Smooth muscle cell of the coronary artery (primary cell): ENCODE data around the gene MED28. TPM values are rescaled to one million over a fixed set of nuclear protein-coding genes. Genes with fewer than 3 reads are reported as not detected.

ENCODE experiments used
- total RNA-seq: library from RNA; depleted of rRNA; stranded (reverse); fragments of >200 nt; gene quantifications from 2 replicates; pipeline ENCODE4 v1.2.3, GENCODE V29; 2014; ENCODE audit warnings: low replicate concordance

The MED28 gene, protein sequence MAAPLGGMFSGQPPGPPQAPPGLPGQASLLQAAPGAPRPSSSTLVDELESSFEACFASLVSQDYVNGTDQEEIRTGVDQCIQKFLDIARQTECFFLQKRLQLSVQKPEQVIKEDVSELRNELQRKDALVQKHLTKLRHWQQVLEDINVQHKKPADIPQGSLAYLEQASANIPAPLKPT
- total RNA-seq: 5.7 and 6.2 TPM in 2 replicates

DNA sequence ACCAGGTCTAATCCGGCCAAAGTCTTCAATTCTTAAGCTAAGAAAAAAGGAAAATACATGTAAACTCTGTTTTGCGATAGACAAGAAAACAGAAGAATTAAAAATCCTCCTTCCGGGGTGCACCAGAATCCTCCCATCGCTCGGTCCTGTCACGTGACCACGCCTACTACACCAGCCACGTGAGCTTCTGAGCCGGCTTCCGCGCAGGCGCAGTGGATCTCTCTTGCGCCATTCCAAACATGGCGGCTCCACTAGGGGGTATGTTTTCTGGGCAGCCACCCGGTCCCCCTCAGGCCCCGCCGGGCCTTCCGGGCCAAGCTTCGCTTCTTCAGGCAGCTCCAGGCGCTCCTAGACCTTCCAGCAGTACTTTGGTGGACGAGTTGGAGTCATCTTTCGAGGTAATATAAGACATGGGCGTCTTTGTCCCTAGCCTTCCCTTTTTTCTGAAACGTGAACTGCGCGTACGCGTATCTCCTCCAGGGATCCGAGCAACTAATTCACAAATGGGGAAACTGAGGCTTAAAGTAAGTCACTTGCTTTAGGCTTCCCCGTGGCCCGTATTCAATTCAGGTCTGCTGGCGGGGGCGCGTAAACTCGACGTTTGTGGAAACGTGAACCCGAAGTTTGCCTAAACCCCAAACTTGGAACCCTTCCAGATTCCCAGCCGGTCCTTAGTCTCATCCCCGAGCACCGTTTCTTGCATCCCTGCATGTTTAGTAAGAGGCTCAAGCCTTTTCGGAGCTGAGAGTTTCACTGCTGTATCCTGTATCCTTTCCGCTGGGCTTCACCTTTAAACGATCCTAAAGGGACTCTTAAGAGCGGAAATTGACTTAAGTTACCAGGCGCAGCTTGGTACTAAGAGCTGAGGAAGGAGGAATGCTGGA, at the start of gene MED28:
MED28 (plus strand) TSS at position 226 of the 884 bp plus-strand sequence; CDS start at position 240, 14 bp downstream.

DNA sequence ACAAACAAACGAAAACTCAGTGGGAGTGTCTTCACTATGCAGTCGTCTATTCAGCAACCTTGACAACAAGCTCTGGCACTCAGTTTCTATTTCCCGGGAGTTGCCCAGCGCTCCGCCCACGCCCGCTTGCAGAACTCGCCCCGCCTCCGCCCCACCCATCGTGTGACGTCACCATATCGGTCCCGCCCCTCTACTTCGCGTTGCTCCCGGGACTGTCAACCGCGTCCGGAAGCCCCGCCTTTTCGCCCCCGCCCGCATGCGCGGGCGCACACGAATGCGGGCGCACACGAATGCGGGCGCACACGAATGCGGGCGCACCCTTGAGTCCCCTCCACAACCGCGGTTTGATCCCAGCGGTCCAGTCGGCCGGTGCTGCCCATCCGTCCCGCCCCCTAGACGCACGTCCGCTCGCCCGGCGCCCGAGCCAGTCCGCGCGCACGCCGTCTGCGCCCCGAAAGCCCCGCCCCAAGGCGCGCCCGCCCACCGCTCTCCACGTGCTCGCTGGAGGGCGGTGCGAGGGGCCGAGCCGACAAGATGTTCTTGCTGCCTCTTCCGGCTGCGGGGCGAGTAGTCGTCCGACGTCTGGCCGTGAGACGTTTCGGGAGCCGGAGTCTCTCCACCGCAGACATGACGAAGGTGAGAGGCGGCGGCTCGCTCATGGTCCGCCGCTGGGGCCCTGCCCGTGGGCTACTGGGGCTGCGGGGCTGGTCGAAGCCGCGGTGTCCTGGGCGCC, 37.3 kb upstream of the MED28 start, which contains the start of gene LAP3:
LAP3 (plus strand) TSS at position 267 of the 733 bp plus-strand sequence; CDS start at position 535, 268 bp downstream.

Other genes with a start within 250 kb of the MED28 start
- gene QDPR, start 102.6 kb upstream of the MED28 start, total RNA-seq: 35.6 and 36.2 TPM in 2 replicates
- gene CLRN2, start 99.5 kb upstream of the MED28 start, total RNA-seq: not detected in 2 replicates
- 86.6 and 111 TPM in 2 replicates for gene LAP3, start 37.4 kb upstream of the MED28 start, total RNA-seq
- under 0.01 TPM in 1 of 2 replicates, not detected in the other for gene FAM184B, start 167.0 kb downstream of the MED28 start, total RNA-seq
- gene DCAF16, start 196.1 kb downstream of the MED28 start, total RNA-seq: 11.7 and 16.3 TPM in 2 replicates
- 1.5 and 7.9 TPM in 2 replicates for gene NCAPG, start 196.3 kb downstream of the MED28 start, total RNA-seq